M059J (cell line): Measurements from ENCODE around the gene CCR4. TPM values are rescaled to one million over a fixed set of nuclear protein-coding genes. Genes with fewer than 3 reads are reported as not detected.
"Not testable (repeated sequence)": the region's sequence is repeated elsewhere in the genome, so short reads cannot be mapped to it uniquely, and the experiment has no call there.

Experiments used
- DNase-seq: peaks from one replicate; pipeline ENCODE4 v3.0.0-alpha.2; 2012; ENCODE audit warnings: low read depth
- total RNA-seq: library from RNA; depleted of rRNA; stranded (reverse); fragments of >200 nt; shearing (Covaris generic); gene quantifications from 2 replicates; pipeline ENCODE4 v1.2.3, GENCODE V29; 2014; rRNA removed

CCR4 gene
- 0.10 TPM in 1 of 2 replicates, not detected in the other for total RNA-seq

DNA sequence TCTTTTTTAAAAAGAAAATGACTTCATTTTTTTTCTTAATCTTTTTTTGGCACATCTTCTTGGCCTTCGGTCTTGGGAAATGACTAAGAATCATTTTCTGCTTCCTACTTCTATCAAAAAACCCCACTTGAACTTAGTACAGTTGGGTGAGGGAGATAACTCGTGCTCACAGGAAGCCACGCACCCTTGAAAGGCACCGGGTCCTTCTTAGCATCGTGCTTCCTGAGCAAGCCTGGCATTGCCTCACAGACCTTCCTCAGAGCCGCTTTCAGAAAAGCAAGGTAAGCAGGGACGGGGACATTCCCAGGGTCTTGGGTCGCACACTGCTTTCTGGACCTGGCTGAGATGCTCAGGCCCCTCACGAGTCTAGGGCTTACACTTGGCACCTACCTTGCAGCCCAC is at the start of gene CCR4:
CCR4 (plus strand) TSS at position 235 of the 402 bp plus-strand sequence. CDS start 1,779 bp downstream, outside the sequence.
- no peak for DNase-seq

DNA sequence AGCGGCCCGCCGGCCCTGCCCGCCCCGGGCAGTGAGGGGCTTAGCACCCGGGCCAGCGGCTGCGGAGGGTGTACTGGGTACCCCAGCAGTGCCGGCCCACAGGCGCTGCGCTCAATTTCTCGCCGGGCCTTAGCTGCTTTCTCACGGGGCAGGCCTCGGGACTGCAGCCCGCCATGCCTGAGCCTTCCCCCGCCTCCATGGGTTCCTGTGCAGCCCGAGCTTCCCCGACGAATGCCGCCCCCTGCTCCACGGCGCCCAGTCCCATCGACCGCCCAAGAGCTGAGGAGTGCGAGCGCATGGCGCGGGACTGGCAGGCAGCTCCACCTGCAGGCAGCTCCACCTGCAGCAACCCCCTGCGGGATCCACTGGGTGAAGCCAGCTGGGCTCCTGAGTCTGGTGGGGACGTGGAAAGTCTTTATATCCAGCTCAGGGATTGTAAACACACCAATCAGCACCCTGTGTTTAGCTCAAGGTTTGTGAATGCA is 48.5 kb upstream of the CCR4 start:
- DNase-seq, result not testable (repeated sequence)

DNA sequence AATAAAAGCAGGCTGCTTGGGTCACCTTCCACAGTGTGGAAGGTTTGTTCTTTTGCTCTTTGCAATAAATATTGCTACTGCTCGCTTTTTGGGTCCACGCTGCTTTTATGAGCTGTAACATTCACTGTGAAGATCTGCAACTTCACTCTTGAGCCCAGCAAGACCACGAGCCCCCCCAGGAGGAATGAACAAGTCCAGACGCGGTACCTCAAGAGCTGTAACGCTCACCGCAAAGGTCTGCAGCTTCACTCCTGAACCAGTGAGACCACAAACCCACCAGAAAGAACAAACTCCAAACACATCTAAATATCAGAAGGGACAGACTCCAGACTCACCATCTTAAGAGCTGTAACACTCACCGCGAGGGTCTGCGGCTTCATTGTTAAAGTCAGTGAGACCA is 47.5 kb upstream of the CCR4 start:
- DNase-seq, result no peak

DNA sequence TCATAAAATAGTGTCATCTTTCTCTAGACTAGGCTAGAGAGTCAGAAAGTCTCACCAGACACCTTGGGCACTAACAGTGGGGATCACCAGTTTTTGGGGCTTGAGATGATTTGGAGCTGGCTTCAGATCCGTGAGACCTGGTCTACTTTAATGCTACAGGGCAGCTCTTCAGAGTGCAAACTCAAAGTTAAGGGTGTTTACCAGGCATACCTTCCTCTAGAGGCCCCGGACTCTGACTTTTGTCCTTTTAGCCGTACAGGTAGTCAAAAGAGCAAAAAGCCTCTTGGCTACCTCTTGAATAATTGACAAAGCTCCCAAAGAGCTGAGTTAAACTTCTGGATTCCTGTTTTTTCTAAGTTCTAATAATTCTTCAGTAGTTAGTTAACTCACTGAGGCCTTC is 41.4 kb upstream of the CCR4 start:
- no peak for DNase-seq

DNA sequence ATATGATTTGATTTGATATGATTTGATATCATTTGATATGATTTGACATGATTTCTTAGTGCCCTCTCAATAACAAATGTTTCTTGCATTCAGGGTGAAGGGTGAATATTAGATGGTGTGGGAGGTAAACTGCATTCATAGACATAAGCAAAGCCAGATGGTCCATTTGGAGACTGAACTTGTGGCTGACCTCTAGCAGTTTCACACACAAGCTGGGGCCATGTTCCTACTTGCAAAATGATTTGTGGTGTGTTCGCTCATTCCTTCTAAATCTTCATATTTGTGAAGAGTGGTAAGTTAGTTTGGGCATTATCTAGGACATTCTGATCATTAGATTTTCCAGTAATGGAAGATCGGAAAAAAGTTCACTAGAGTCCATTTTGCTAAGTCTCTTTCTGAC is 40.5 kb upstream of the CCR4 start:
- no peak for DNase-seq

DNA sequence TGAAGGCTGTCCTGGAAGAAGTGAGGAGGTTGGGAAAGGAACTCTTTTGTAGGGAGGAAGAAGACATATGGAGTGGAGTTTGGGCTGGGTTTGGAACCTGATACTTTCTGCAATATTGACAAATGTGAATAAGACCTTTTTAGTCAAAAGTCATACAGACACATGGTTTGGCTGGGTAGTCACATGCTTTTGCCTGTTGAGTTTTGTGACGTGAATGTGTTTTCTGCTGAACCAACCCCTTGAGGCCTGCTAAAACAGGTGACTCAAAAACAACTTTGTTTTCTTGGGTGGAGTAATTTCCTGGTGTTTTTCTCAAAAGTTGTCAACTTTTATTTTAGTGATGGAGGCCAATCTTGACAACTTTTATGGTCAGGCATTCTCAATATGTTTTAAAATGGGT is 39.4 kb upstream of the CCR4 start:
- no peak for DNase-seq

DNA sequence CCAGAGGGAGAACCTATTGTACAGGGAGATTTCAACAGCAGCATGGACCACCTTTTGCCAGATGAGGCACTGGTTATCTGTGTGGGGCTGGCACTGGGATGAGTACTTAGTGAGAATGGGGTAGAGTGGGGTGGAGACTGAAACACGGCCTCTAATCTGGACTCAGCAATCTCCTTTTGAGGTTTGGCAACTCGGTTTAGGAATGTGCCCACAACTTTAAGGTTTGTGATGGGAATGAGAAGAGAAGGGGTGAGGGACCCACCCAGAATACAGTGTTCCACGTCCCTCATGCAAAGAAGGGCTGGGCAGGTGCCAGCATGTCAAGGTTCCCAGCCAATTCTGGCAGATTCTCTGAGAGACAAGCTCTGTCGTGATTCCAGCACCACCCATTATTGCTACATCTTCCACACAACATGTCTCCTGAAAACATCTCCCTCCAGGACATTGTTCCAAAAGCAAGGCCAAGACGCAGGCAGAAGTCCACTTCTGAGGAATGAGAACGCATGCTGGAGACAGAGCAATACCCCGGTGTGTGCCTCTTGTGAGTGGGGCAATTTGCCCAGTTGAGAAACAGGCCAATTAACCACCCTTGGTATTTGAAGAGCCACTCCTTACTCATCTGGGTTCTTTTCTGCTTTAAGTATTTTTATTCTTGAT is 37.5 kb upstream of the CCR4 start:
- DNase-seq, result peak; percentile 39

DNA sequence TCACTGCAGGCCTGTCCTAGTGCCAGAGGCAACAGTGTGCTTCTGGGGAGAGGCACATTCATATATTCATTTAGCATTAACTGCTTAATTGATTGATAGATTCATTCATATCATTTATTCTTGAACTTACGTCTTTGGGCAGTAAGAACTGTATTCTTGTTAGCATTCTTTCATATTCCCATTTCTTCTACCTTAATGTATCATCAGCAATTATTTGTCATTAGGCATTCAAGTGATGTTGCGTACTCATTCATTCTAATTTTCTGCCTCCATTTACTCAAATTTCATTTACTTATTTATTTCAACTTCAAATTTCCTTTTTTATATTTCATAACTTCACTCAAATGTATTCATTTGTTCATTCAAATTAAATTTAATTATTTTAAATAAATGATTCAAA is 31.5 kb upstream of the CCR4 start:
- DNase-seq, result no peak

DNA sequence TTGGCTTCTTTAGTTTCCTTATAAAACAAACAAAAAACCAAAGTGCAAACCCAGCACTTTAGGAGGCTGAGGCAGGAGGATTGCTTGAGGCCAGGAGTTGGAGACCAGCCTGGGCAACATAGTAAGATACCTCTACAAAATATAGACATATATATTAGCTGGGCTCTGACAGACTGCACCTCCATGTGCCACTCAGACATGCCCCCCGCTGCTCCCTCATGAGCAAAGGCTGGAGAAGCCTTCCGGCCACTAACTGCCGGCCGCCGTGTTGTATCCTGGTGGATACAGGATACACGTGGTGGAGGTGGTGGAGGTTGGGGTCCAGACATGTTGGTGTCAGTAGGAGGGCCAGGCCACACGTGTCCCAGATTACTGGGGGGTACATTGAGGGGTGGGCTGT is 29.4 kb upstream of the CCR4 start:
- DNase-seq, result no peak

DNA sequence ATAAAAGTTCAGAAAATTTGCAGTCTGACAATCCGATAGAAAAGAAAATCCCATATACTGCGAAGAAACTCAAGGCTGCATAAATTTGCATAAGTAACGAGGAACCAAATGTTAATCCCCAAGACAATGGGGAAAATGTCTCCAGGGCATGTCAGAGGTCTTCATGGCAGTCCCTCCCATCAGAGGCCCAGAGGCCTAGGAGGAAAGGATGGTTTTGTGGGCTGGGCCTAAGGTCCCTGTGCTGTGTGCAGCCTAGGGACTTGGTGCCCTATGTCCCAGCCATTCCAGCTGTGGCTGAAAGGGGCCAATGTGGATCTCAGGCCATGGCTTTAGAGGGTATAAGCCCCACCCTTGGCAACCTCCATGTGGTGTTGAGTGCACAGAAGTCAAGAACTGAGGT is 21.3 kb upstream of the CCR4 start:
- DNase-seq, result no peak

DNA sequence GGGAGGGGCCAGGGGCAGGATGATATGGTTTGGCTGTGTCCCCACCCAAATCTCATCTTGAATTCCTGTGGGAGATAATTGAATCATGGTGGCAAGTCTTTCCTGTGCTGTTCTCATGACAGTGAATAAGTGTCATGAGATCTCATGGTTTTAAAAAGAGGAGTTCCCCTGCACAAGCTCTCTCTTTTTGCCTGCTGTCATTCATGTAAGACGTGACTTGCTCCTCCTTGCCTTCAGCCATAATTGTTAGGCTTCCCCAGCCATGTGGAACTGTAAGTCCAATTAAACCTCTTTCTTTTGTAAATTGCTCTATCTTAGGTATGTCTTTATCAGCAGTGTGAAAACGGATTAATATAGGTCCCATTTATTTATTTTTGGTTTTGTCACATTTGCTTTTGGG is 20.2 kb upstream of the CCR4 start:
- not testable (repeated sequence) for DNase-seq

DNA sequence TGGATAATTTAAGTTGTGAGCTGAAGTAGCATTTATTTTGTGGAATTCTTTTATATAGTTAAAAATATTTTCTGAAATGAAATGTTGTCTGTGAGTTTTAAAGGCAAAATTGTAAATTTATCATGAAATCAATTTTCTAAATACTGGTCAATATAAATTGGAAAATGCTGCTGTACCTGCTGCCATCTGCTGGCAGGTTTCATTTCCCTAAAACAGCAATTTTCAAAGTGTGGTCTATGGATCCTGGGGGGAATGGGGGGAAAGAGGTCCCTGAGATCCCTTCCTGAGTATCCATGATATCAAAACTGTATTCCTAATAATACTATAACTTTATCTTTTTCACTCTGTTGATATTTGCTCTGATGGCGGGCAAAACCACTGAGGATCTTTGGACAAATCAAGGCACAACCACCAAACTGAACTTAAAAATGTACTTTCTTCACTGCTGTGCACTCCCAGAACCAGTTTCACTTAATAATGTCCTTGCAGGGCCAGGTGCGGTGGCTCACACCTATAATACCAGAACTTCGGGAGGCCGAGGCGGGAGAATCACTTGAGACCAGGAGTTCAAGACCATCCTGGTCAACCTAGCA is 17.2 kb upstream of the CCR4 start:
- DNase-seq, result peak; percentile 4

DNA sequence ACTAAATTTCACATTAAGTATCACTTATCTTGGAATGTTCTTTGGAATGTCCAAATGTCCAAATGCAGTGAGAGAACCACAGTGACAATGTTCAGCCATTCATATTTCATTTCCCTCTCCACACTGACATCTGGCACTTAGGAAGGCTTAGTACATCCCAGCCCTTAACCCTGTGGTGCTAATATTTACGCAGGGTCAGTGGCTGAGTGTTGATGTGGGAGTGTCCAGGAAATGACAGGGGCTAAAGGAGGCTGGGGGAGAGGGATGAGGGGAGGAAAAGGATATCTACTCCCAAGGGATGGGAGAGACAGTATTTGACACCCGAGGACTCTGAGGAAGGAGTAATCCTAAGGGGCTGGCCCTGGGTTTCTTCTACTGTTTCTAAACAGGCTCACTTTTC is 14.1 kb upstream of the CCR4 start:
- no peak for DNase-seq

DNA sequence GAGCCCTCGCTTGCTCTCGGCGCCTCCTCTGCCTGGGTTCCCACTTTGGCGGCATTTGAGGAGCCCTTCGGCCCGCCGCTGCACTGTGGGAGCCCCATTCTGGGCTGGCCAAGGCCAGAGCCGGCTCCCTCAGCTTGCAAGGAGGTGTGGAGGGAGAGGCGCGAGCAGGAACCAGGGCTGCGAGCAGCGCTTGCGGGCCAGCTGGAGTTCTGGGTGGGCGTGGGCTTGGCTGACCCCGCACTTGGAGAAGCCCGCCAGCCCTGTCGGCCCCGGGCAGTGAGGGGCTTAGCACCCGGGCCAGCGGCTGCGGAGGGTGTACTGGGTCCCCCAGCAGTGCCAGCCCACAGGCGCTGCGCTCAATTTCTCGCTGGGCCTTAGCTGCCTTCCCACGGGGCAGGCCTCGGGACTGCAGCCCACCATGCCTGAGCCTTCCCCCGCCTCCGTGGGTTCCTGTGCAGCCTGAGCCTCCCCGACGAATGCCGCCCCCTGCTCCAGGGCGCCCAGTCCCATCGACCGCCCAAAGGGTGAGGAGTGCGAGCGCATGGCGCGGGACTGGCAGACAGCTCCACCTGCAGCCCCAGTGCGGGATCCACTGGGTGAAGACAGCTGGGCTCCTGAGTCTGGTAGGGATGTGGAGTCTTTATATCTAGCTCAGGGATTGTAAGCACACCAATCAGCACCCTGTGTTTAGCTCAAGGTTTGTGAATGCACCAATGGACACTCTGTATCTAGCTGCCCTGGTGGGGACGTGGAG is 11.7 kb upstream of the CCR4 start:
- DNase-seq, result not testable (repeated sequence)

DNA sequence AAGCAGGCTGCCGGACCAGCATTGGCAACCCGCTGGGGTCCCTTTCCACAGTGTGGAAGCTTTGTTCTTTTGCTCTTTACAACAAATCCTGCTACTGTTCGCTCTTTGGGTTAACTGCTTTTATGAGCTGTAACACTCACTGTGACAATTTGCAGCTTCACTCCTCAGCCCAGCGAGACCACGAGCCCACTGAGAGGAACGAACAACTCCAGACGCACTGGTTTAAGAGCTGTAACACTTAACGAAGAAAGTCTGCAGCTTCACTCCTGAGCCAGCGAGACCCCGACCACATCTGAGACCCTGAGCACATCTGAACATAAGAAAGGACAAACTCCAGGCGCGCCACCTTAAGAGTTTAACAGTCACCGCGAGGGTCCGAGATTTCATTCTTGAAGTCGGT is 10.7 kb upstream of the CCR4 start:
- DNase-seq, result no peak

DNA sequence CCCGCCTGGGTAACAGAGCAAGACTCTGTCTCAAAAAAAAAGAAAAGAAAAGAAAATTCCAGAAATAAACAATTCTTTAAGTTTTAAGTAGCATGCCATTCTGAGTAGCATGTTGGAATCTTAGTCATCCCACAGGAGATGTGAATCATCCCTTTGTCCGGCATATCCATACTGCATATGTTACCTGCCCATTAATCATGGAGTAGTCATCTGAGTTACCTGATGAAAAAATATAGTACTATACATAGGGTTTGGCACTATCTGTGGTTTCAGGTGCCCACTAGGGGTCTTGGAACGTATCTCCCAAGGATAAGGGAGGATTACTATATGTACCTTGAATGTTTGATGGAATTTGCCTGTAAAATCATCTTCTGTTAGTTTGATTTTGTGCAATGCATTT is 6.3 kb upstream of the CCR4 start:
- DNase-seq, result peak; percentile 47

DNA sequence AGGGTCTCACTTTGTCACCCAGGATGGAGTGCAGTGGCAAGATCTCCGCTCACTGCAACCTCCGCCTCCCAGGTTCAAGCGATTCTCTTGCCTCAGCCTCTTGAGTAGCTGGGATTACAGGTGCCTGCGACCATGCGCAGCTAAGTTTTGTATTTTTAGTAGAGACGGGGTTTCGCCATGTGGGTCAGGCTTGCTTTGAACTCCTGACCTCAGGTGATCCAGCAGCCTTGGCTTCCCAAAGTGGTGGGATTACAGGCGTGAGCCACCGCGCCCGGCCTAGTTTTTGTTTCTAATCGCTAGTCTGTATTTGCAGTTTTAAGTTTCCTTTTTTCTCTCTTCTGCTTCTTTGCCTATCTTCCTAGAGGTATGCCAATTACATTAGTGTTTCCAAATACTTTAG is 5.8 kb upstream of the CCR4 start:
- not testable (repeated sequence) for DNase-seq

DNA sequence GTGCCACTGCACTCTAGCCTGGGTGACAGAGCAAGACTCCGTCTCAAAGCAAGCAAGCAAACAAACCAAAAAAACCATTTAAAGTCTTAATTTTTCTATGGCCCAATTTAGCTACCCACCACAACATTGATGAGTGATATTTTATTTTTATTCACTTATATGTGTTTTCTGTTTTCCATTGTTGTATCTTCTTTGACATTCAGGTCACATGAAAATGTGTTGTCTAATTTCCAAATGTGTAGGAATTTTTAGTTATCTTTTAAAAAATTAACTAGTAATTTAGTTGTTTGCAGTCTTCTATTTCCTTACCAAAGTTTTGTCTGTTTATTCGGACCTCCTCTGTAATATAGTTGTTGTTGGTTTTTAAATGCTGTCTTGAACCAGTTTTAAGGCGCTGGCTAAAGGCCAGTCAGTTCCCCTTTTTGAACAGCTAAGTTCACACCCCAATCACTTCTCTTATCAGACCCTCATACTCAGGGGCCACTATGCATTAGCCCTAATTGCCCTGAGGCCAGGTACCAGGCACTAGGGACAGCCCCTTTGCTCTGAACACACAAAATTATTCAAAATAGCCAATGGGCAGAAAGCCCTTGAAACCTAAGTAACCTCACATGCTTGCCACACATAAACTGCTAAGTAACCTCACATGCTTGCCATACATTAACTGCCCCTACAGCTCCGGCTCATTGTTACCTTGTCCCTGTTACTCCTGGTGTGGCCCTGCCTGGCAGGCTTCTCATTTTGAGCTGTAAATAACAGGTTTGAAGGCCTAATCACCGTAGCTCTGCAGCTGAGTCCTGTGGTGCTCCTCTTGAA is 4.3 kb upstream of the CCR4 start:
- DNase-seq, result no peak

DNA sequence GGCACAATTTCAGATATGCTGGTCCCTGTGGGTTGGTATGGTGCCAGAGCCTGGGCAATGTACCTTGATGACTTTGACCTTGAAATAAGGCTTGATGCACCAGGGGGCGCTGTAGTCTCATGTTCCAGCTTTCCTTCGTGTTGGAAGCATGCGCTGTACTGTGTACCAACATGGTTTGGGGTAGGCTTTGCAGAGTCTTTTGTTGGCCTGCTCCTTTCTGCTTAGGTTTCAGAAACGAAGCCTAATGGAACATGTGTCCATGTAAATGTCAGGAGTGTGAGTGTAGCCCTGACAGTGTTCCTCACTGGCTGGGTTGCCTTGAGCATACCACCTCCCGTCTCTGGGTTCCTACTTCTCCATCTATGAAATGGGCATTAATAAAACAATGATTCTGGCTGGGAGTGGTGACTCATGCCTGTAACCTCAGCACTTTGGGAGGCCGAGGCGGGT is 3.6 kb upstream of the CCR4 start:
- DNase-seq, result peak; percentile 75

DNA sequence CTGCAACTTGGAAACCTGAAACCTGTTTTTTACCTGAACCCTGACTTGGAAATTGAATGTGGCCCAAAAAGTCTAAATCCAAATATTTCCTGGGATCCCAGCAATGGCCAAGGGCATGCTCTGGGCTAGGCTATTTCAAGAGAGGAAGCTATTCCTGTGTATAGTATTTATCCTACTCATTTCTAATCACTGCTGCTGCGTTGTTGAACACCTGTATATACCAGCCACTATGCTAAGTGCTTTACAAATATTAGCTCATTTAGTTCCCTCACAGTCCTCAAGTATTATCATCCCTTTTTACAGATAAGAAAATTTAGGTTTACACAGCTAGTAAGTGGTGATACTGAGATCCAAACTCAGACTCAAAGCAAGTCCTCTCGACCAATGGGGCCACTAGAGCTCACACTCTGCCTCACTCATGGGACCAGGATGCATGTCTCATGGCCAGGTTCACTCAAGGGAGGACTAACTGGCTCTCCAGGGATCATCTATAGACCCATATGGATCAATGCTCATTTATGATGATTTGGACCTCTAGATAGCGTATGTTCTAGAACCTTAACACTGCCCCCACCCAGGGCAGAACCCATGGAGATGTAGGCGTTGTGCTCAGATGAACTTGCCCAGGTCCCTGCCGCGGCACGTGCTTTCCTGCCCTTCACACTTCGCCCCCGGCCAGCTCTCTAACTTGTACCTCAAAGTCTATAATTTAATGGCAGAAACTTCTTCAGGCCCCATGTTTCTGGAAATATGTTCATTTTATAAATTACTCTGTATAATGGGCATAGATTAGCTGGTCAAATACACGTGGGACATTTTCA is 2.6 kb upstream of the CCR4 start:
- DNase-seq, result no peak

DNA sequence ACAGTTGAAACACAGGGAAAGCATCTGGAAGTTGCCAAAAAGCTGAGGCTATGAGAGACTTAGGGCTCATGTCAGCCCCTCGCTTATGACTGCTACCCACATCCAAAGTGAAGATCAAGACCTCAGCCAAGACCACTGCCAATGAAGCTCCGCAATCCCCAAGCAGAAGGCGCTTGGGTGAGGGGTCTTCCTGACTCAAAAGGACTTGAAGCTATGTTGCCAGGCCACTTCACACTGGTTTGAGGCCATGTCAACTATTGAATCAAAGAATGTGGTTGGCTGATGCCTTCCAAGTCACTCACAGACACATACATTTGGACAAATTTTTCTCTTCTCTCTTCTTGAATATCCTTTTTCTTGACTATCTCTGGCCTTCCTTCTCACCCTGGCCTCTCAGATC is 928 bp upstream of the CCR4 start:
- DNase-seq, result no peak
